Measurements from ENCODE around the gene GALNT18.

GALNT18 gene

GRCh38 chr11:11586465-11586864 lies 35.3 kb downstream of the GALNT18 start:
- DNase-seq, result no peak

GRCh38 chr11:11584937-11585336 lies 36.9 kb downstream of the GALNT18 start:
- no peak for DNase-seq

GRCh38 chr11:11584530-11584810 lies 37.3 kb downstream of the GALNT18 start:
- no peak for DNase-seq

DNA sequence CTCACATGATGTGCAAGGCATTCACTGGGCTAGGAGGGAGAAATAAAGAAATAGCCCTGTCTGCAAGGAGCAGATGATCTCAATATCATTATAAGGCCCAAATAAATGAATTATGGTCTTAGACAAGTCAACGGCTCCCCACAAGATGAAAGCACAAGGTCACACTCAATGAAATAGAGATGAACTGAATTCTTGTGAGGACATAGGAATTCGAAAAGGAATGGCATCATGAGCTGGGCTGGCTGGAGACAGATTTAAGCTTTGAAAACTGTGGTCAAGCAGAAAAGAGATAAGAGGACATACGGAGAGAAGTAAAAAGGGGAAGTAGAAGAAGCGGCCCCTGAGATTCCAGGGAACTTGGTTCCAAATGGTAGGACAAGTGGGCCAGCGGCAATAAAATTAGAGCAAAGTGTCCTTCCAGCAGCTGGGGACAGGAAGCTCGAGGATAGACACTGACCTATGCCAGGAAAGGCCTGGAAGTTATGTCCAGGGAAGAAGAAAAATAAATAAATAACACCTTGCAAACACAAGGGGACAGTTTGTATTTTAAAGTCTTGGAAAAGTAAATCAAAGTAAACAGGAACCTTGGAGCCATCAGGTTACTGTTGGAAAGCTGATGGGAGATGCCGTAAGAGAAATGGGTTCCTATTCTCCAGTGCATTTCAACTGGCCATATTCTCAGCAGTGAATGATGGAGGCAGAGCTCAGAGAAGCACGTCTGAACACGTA lies 37.8 kb downstream of the GALNT18 start:
- no peak for DNase-seq

GRCh38 chr11:11582011-11582701 lies 39.6 kb downstream of the GALNT18 start:
- DNase-seq, result no peak

DNA sequence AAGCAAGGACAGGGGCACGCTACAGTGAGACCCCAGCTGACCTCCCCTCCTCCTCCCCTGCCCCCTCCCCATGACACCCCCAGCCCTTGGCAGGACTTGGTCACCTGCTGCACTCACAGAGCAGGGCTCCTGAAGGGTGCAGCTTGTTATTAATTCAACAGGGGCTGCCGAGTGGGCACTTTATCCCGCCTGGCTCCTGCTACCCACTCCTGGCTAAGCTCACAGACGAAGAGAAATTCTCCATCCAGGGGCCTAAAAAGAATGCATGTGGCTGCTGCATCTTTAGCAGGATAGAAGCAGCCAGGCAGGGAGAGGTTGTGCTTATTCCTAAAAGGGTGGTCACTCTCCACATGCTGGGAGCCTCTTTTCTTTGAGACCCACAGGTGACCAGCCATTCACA lies 40.3 kb downstream of the GALNT18 start:
- no peak for DNase-seq

GRCh38 chr11:11580841-11581411 lies 40.9 kb downstream of the GALNT18 start:
- DNase-seq, result no peak

- no peak for DNase-seq
Measured at GRCh38 chr11:11580012-11580411, 41.8 kb downstream of the GALNT18 start.

DNA sequence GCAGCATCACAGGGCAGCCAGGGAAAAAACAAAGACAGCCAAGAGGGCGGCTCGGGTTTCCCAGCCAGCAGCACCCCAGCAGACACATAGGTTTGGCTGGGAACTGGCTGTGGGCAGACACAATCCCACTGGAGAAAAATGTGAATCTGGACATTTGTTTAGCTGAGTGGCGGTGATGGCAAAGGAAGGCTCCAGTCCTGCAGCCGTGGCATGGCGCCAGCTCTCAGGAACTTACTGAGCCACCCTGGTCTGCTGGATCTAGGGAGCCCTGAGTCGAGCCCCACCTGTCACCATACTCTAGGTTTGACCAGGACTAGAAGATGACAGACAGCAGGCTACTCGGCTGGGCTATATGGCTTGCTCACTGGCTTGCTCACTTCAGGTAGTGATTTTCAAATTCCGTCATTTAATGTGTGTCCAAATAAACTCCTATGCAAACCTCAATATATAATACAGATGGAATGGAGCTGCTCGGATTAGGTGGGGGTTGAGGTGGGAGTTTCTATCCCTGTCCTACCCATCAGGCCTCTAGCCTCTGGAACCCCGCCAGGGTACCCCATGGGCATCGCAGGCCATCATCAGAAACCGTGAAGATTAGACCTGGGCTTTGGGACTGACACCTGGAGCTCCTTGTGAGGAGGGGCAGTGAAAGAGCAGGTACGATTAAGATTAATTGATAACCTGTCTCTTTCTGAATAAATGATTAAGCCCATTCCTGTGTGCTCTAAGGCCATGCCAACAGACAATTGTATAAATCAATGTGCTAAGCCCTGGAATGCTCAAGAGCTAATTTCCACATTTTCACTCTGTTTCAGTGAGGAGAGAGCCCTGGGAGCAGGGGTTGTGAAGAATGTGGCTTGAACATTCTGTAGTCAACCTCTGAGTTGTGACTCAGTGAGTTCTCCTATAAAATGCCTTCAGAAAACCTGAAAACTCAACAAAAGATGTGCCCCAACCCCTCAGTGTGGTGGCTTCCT lies 42.5 kb downstream of the GALNT18 start:
- no peak for DNase-seq

GRCh38 chr11:11577932-11578911 lies 43.6 kb downstream of the GALNT18 start:
- DNase-seq, result no peak

- no peak for DNase-seq
Measured at GRCh38 chr11:11577251-11577855, 44.5 kb downstream of the GALNT18 start.

GRCh38 chr11:11574373-11575287 lies 47.2 kb downstream of the GALNT18 start:
- DNase-seq, result no peak

GRCh38 chr11:11572386-11572785 lies 49.4 kb downstream of the GALNT18 start:
- no peak for DNase-seq

DNA sequence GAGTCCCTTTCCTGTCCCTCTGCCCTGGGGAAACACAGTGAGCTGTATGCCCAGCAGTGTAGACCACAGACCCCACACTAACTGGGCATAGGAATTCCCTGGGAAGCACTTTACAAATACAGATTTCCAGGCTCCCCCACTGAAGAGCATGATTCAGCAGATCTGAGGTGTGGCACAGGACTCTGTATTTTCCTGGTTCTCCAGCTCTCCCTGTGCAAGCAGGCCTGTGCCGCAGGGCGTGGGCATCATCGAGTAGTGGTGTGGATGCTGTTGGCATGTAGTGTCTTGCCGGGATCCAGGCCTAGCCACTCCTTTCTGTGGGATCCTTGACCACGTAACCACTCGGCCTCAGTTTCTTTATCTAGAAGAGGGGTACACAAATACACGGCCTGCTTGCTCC lies 49.9 kb downstream of the GALNT18 start:
- DNase-seq, result no peak

DNA sequence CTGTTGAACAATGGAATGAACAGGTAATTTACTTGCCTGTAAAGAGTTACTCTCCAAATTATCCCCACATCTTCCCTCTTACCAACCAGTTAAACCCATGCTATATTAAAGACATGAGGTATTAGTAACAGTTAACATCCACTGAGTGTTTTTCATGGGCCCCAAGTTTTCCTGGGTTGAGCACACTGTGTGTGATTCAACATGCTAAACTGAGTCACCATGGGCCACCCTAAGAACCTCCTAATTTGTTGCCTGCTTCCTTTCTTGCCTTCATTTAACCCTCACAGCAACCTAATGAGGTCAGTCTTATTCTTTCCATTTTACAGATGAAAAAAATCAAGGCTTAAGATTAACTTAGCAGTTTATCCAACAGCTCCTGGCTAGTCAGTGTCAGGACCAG lies 51.0 kb downstream of the GALNT18 start:
- DNase-seq, result no peak

GRCh38 chr11:11569936-11570491 lies 51.8 kb downstream of the GALNT18 start:
- DNase-seq, result no peak

- DNase-seq, result no peak
Measured at GRCh38 chr11:11568651-11569229, 53.1 kb downstream of the GALNT18 start.

DNA sequence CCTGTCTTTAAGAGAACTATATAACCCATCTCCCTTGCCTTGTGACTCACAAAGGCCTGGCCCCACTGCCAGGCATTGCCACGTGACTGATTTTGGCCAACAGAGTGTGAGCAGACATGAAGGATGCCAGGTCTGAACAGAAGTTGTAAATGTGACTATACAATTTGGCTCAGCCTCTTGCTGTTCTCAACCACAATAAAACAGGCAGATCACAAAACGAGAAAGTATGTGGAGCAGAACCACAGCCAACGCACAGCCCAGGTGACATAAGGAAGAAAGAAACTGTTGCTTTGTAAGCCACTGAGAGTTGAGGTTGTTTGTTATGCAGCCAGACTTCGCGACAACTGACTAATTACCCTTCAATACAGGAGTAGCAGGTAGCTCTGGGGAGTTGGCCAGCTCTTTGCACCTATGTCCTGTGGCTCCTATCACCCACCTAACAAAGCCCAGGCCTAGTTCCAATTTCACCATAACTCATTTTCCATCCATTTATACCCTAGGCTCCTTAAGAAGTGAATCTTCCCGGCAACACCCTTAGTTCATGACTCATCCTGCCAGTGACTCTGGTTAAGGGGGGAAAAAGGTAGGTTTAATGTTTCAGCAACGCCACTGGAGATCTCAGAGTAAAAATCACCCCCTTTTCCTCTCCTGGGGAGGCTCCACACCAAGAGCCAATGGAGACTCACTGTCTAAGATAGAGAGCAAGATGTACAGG lies 53.7 kb downstream of the GALNT18 start:
- no peak for DNase-seq

- no peak for DNase-seq
Measured at GRCh38 chr11:11565636-11566035, 56.2 kb downstream of the GALNT18 start.
